ENCODE results near the gene NME8.

Gene NME8

DNA sequence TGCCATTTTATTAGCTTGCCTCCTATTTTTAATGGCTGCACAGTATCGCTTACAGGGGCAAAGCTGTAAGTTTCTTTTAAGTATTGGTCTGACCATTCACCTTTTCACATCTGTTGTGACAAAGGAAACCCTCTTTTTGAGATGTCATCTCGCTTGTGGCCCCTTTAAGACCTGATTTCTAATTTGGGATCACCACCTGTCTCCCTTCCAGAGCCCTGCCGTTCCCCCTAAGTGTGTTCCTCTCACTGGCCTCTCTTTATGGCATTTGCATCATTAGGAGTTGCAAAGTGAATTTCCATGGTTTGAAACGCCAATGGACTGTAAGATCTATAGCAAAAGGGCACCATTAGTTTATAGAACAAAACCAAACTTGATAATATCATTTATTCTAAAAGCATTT, 73.5 kb downstream of the NME8 start:
- DNase-seq (ENCODE audit: low read depth) = no peak
- TF ChIP-seq, protein P1, sequence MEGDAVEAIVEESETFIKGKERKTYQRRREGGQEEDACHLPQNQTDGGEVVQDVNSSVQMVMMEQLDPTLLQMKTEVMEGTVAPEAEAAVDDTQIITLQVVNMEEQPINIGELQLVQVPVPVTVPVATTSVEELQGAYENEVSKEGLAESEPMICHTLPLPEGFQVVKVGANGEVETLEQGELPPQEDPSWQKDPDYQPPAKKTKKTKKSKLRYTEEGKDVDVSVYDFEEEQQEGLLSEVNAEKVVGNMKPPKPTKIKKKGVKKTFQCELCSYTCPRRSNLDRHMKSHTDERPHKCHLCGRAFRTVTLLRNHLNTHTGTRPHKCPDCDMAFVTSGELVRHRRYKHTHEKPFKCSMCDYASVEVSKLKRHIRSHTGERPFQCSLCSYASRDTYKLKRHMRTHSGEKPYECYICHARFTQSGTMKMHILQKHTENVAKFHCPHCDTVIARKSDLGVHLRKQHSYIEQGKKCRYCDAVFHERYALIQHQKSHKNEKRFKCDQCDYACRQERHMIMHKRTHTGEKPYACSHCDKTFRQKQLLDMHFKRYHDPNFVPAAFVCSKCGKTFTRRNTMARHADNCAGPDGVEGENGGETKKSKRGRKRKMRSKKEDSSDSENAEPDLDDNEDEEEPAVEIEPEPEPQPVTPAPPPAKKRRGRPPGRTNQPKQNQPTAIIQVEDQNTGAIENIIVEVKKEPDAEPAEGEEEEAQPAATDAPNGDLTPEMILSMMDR (conservative IDR thresholded peaks at IDR 0.05; ENCODE audit: low read depth, low read length) = no peak
- no peak overlapping the region for H3K4me3 ChIP-seq (ENCODE audit: low read depth, low read length)

DNA sequence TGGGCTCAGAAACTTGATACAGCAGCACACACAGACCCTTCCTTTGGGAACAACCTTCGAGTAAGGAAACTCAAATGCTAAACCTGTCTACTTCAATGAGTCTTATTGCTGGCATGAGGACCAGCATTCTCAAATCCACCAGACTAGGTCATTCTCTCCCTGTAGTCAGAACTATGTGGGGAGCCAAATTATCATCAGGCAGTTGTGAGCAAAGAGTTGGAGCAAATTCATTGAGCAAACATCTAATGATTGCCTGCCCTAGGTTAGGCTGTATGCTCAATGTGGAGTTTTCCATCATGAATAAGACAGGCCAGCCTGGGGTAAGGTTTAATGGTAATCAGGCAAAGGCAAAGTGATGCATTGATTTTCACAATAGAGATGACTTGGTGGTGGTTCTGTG, 75.6 kb downstream of the NME8 start:
- no peak overlapping the region for H3K4me3 ChIP-seq (ENCODE audit: low read depth, low read length)
- TF ChIP-seq, protein P1 (conservative IDR thresholded peaks at IDR 0.05; ENCODE audit: low read depth, low read length) = no peak
- no peak for DNase-seq (ENCODE audit: low read depth)

DNA sequence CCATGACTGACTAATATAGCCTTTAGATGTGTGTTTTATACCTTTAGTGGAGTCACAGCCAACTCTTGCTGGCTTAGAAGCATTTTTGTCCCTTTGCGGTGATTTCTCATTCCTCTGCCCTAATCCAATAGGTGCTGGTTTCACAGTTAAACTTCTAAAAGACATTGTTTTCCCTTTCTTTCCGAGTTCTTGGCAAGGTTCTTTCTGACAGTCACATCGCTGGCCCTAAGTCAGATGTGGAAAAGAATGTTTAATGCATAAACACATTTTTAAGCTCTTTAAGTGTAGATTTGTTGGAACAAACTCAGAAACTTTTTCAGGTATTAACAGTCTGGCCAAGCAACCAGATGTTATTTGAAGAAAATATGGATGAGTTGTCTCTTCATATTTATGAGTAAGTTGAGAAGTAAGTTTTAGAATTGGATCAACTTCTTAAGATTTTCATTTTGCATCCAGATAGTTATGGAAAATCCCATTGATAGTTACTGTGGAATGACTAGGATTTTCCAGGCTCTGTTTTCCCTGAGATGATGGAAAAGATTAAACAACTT, 76.2 kb downstream of the NME8 start:
- no peak for DNase-seq (ENCODE audit: low read depth)
- no peak overlapping the region for H3K4me3 ChIP-seq (ENCODE audit: low read depth, low read length)
- TF ChIP-seq, protein P1 (conservative IDR thresholded peaks at IDR 0.05; ENCODE audit: low read depth, low read length) = no peak

DNA sequence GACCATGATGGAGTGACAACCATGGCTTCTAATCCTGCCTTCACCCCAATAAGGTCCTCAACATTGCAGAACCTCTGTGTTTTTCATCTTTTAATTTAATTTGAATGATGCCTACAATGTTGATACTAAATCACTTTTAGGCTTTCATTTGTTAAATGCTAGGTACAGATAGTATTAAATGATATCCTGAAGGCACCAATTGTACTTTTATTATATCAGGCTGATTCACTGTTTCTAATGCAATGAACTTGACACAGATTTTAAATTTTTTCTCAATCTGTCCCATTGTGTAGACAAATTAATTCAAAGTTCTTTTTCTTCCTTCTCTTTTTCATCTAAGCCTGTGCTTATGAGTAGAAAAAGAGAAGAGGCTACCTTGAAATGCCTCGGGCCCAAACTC, 77.2 kb downstream of the NME8 start:
- DNase-seq (ENCODE audit: low read depth) = no peak
- H3K4me3 ChIP-seq (ENCODE audit: low read depth, low read length) = no peak overlapping the region
- TF ChIP-seq, protein P1 (conservative IDR thresholded peaks at IDR 0.05; ENCODE audit: low read depth, low read length) = no peak

DNA sequence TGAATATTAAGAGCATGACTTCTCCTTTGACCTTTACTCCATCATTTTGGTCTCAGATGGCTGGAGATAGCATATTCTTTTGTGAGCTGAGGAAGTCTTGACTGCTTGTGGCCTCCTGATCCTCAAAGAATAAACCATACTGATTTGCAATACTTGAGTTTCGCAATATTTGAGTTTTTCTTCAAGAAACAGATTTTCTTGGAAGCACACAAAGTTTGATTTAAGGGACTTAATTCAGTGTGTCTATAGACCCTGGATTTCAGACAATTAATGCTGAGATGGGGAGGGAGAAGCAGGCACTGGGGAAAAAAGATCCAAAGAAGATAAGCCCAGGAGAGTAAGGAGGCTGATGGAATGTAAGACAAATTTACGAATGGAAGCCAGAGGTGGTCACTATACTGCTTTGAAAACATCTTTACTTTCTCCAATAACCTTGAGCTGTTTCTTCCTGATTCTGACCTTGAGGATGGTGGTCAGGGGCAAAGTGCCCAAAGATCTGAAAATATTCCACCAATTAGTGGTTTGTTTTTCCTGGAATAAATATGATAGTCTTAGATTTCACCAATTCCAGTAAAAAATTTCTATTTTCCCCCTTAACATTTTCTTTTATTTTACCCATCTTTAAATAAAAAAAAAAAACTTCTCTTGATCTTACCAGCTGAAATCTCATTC, 79.5 kb downstream of the NME8 start:
- no peak overlapping the region for H3K4me3 ChIP-seq (ENCODE audit: low read depth, low read length)
- TF ChIP-seq, protein P1 (conservative IDR thresholded peaks at IDR 0.05; ENCODE audit: low read depth, low read length) = no peak
- peak; percentile 47 for DNase-seq (ENCODE audit: low read depth)

DNA sequence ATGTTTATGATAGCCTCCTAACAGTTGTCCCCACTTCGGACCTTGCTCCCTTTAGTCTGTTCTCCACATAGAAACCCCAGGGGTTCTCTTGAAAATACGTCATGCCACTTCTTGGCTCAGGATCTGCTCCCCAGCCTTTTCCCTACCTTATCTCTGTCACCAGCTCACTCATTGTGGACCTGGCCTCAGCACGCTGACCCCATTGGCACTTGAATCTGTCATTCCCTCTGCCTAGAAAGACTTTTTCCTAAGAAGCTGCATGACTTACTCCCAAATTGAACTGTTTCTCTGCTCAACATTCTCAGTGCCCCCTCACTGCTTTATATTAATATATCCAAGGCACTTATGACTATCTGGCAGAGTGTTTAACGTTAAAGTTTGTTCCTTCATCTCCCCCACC, 80.5 kb downstream of the NME8 start:
- H3K4me3 ChIP-seq (ENCODE audit: low read depth, low read length) = no peak overlapping the region
- TF ChIP-seq, protein P1 (conservative IDR thresholded peaks at IDR 0.05; ENCODE audit: low read depth, low read length) = no peak
- DNase-seq (ENCODE audit: low read depth) = no peak

Measured in choroid plexus epithelial cell (primary cell).